Neuron (in vitro differentiated cells): ENCODE data around the gene SH2D5.
A peak's percentile ranks its signal among the peaks of the same experiment; 100 is the strongest.

ENCODE experiments used
- H2AFZ ChIP-seq: one replicate; pipeline ENCODE4 v1.6.1; 2013; ENCODE audit warnings: low read depth, mild to moderate bottlenecking, inconsistent platforms, low read length, moderate library complexity
- H3K27me3 ChIP-seq: one replicate; pipeline ENCODE4 v1.6.1; 2013; ENCODE audit warnings: low read length; ENCODE audit not compliant: insufficient read depth
- H3K36me3 ChIP-seq: one replicate; pipeline ENCODE4 v1.6.1; 2013; ENCODE audit warnings: low read length; ENCODE audit not compliant: insufficient read depth
- H3K4me1 ChIP-seq: one replicate; pipeline ENCODE4 v1.6.1; 2013; ENCODE audit warnings: low read length; ENCODE audit not compliant: insufficient read depth
- H3K4me3 ChIP-seq: 2 replicates; pipeline ENCODE4 v1.5.1; 2013; ENCODE audit warnings: mild to moderate bottlenecking, low read length, moderate library complexity
- H3K9me3 ChIP-seq: one replicate; pipeline ENCODE4 v1.6.1; 2013; ENCODE audit warnings: low read length

SH2D5 gene

DNA sequence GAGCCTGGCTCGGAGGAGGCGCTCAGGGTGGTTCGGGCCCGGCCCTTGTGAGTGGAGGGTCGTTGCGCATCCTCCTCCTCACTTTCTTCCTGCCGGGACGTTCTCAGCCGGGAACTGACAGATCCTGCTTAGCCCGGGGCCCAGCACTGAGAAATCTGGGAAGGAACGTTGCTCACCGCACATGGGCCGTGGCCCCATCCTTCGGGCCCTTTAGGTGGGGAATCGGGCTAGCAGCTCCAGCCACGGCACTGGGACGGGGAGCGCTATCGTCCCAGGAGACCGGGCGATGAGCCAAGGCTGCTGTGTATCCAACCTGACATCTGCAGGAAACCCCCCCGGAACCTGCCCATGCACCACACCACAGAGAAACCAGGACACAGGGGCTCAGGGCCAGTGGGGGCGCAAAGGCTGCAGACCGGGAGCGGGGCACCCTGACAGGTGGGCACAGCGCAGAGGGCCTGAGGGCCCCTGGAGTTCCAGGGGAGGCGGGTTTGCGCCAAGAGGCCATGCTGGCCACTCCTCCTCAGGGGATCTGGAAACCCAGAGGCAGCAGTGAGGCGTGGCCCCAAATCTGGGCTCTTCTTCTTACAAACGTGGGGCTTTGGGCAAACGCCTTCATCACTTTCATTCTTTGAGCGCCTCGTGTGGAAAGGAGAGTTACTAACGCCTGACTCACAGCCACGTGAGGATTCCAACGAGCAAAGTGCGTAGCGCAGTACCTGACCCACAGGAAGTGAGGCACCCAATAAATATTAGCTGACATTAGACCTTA is at the start of gene SH2D5:
Gene SH2D5, minus strand, starts transcription at position 116 of the 772 bp plus-strand sequence. CDS start 4,659 bp downstream, outside the sequence.
- H3K36me3 ChIP-seq = peaks cover 4% of the 10 kb centered on the region
- H2AFZ ChIP-seq = peak within 1 kb of the TSS; percentile 6
- H3K9me3 ChIP-seq = no peaks in the 10 kb centered on the region
- H3K4me1 ChIP-seq = peaks cover 26% of the 10 kb centered on the region
- H3K27me3 ChIP-seq = no peaks in the 10 kb centered on the region
- H3K4me3 ChIP-seq = peak within 1 kb of the TSS; percentile 47

DNA sequence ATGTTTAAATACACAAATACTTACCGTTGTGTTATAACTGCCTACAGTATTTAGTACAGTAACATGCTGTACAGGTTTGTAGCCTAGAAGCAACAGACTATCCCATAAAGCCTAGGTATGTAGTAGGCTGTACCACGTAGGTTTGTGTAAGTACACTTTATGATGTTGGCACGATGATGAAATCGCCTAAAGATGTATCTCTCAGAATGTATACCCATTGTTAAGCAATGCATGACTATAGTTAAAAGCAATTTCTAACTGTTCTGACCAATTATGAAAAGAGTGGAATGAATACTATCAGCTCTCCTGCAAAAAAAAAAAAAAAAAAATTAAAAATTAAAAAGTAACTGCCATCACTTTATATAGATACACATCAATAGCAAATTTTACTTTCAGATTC is 43.2 kb upstream of the SH2D5 start:
- H3K9me3 ChIP-seq = no peaks in the 10 kb centered on the region
- H2AFZ ChIP-seq = no peak overlapping the region
- H3K27me3 ChIP-seq = no peaks in the 10 kb centered on the region
- H3K36me3 ChIP-seq = peaks cover 86% of the 10 kb centered on the region
- H3K4me3 ChIP-seq = no peak overlapping the region
- H3K4me1 ChIP-seq = no peaks in the 10 kb centered on the region

DNA sequence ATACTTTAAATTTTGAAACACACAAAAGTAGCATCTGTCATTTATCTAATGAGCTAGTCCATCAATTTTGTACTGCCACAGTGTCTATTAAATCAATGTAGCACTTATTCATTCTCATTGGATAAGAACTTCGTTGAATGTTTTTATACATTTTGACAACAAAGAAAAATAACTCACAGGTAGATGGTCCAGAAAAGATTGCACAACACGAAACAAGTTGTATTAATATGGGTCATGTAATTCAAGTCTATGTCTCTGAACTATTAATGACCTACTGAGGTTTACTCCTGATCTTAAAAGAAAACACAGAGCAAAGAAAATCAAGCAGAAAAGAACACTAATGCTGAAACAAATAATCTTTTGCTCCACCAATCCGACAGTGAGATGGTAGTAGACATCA is 39.3 kb upstream of the SH2D5 start:
- Histone ChIP-seq H3K9me3 (no peaks in the 10 kb centered on the region), H2AFZ (no peak overlapping the region), H3K4me1 (no peaks in the 10 kb centered on the region), H3K4me3 (no peak overlapping the region), H3K27me3 (no peaks in the 10 kb centered on the region), H3K36me3 (peaks cover 98% of the 10 kb centered on the region)

DNA sequence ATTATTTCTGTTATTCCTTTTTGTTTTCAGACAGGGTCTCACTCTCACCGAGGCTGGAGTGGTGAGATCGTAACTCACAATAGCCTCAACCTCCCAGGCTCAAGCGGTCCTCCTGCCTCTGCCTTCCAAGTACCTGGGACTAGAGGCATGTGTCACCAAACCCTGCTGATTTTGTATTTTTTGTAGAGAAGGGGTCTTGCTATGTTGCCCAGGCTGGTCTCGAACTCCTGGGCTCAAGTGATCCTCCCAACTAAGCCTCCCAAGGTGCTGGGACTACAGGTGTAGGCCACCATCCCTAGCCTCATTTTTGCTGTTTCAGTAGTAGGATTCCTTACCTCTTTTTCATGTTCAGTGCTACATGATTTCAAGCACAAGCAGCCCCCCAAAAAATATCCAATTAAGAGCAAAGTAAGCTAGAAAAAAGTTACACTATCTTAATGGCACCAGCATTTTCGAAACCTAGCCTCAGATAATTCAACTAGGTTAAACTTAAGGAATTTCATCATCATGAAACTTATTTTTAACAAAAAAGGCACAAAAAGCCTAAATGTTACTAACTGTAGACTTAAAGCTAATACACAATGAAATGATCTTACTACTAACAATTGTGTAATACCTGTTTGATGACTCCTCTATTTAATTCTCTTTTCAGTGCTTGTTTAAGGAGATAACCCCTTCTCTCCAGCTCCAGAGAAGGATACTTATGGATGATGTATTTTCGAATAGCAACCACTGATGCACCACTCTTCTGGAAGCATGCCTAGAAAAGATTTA is 38.0 kb upstream of the SH2D5 start:
- H3K9me3 ChIP-seq = no peaks in the 10 kb centered on the region
- H2AFZ ChIP-seq = no peak overlapping the region
- no peaks in the 10 kb centered on the region for H3K27me3 ChIP-seq
- H3K4me1 ChIP-seq = no peaks in the 10 kb centered on the region
- H3K36me3 ChIP-seq = peaks cover 98% of the 10 kb centered on the region
- no peak overlapping the region for H3K4me3 ChIP-seq

DNA sequence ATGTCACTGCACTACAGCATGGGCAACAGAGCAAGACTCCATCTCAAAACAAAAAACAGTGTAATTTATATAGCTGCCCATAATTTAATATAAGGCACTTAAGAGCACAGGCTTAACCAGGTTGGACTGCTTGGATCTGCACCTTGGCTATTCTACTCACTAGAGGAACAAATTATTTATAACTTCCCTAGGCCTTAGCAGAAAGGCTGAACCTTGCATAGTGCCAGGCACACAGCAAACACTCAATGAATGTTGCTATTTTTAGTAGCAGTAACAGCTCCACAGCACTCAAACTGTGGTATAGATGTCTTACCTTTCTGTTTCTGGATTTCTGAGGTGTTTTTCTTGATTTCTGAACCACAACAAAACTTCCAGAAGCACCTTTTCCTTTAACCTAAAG is 34.8 kb upstream of the SH2D5 start:
- Histone ChIP-seq H3K36me3 (peaks cover 99% of the 10 kb centered on the region), H3K4me1 (no peaks in the 10 kb centered on the region), H2AFZ (no peak overlapping the region), H3K27me3 (no peaks in the 10 kb centered on the region), H3K9me3 (no peaks in the 10 kb centered on the region), H3K4me3 (no peak overlapping the region)

DNA sequence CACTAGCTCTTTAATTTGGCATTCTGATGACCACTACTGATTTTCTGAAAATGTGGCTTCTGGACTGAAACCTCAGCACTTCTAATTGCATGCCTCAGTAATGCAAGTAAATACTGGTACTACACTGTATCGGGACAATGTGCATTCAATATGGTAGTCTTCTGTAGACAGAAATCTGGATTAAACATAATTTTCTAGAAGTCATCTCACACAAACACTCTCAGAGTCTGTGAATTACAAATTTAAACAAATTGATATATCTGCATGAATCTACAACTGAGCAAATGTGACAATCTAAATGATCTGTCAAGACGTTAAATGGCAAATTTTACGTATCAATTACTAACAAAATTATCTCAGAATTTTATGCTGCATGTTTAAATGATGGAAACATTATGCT is 30.9 kb upstream of the SH2D5 start:
- no peaks in the 10 kb centered on the region for H3K9me3 ChIP-seq
- H3K4me1 ChIP-seq = no peaks in the 10 kb centered on the region
- H3K27me3 ChIP-seq = no peaks in the 10 kb centered on the region
- H3K36me3 ChIP-seq = peaks cover 94% of the 10 kb centered on the region
- H3K4me3 ChIP-seq = no peak overlapping the region
- H2AFZ ChIP-seq = no peak overlapping the region

DNA sequence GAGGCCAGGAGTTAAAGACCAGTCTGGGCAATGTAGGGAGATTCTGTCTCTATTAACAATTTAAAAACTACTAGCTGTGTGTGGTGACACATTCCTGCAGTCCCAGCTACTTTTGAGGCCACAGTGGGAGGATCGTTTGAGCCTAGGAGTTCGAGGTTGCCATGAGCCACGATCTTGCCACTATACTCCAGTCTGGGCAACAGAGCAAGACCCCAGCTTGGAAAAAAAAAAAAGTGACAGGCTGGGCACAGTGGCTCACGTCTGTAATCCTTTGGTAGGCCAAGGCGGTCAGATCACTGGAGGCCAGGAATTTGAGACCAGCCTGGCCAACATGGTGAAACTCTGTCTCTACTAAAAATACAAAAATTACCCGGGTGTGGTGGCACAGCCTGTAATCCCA is 27.8 kb upstream of the SH2D5 start:
- H3K4me3 ChIP-seq = no peak overlapping the region
- no peak overlapping the region for H2AFZ ChIP-seq
- H3K27me3 ChIP-seq = no peaks in the 10 kb centered on the region
- H3K36me3 ChIP-seq = peaks cover 90% of the 10 kb centered on the region
- H3K9me3 ChIP-seq = no peaks in the 10 kb centered on the region
- no peaks in the 10 kb centered on the region for H3K4me1 ChIP-seq

DNA sequence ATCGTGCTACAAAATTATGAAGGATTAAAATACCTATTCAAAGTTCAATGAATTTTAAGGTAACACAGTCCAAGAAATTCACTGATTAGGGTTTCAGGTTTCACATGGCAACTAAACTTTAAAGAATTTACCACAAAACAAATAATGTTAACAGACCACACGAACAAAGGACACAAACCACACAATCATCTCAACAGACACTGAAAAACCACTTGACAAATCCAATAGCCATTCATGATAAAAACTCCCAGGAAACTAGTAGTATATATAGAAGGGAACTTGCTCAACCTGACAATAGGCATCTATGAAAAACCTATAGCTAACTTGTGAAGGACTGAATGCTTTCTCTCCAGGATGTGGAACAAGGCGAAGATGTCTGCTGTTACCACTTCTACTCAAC is 21.1 kb upstream of the SH2D5 start:
- peaks cover 61% of the 10 kb centered on the region for H3K36me3 ChIP-seq
- H3K9me3 ChIP-seq = no peaks in the 10 kb centered on the region

DNA sequence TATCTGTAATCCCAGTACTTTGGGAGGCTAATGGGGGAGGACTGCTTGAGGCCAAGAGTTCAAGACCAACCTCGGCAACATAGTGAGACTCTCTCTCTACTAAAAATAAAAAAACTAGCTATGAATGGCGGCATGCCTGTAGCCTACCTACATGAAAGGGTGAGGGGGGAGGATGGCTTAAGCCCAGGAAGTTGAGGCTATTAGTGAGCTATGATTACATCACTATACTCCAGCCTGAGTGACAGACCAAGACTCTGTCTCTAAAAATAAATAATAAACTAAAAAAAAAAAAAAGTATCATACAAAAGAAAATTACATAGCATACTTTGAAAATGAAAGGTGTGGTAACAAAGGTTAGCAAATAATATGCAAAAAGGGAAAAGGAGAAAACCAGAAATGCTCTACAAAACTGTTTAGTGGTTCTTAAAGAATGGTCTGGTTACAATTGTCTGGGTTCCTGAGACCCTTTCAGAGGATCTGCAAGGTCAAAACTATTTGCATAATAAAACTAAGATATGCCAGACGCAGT is 19.0 kb upstream of the SH2D5 start:
- Histone ChIP-seq H3K9me3 (no peaks in the 10 kb centered on the region), H3K27me3 (no peaks in the 10 kb centered on the region), H3K4me1 (peaks cover 15% of the 10 kb centered on the region), H3K36me3 (peaks cover 65% of the 10 kb centered on the region), H2AFZ (no peak overlapping the region), H3K4me3 (no peak overlapping the region)

More for the DNA sequence above, 21.1 kb upstream of the SH2D5 start:
- Histone ChIP-seq H3K4me1 (peaks cover 15% of the 10 kb centered on the region), H3K27me3 (no peaks in the 10 kb centered on the region), H2AFZ (no peak overlapping the region), H3K4me3 (no peak overlapping the region)

DNA sequence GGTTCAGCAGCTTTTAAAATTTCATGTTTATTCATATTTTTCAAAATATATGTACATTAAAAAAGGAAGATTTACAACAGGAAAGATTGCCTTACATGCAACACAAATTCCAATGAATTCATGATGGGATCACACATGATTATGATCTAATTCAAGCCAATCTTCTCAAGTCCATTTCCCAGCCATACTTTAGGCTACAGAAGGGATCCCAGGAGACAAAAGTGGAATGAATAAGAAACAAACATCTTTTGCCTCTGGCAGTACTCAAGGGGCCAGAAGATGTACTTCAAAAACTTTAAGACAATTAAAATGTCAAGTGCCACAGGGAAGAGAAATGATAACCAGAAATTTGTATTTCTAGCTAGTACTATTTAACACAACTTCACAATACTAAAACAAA is 10.2 kb upstream of the SH2D5 start:
- Histone ChIP-seq H2AFZ (no peak overlapping the region), H3K36me3 (peaks cover 83% of the 10 kb centered on the region)

DNA sequence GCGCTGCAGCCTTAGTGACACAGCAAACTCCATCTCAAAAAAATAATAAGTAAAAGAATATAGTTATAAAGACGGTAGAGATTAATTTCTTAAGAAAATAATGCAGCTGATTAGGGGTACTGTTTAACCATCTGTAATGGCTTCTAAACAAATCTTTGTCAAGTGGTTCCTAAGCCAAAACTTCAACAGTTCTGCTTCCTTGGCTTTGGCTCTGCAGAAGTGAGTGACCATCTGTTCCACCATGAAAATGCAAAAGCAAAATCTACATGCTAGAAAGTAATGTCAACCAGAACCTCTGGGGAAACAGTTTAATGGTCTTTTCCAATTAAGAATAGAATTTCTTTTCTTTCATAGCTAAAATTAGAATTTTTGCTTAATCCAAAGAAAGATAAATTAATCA is 8.3 kb upstream of the SH2D5 start:
- Histone ChIP-seq H3K9me3 (no peaks in the 10 kb centered on the region), H3K27me3 (no peaks in the 10 kb centered on the region), H3K4me3 (no peak overlapping the region), H3K4me1 (no peaks in the 10 kb centered on the region), H2AFZ (no peak overlapping the region), H3K36me3 (peaks cover 68% of the 10 kb centered on the region)

More for the DNA sequence above, 10.2 kb upstream of the SH2D5 start:
- Histone ChIP-seq H3K27me3 (no peaks in the 10 kb centered on the region), H3K9me3 (no peaks in the 10 kb centered on the region), H3K4me1 (no peaks in the 10 kb centered on the region), H3K4me3 (no peak overlapping the region)

DNA sequence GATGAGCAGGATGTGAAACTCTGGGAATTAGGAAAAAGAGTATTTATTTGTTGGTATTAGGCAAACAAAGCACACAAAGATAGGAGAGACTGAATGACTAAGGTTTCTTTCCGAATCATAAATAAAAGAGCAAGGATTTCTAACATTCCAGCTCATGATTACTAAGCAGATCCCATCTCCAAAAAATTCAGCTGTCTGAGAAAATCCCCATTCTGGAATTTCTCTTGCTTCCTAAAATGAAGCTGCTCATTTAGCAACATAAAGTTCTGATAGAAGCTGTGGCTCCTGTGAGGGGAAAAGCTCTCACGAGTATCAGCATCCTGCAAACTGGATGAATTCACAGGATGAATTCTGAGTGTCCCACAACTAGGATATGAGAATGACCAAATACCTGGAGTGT is 6.7 kb upstream of the SH2D5 start:
- H2AFZ ChIP-seq = no peak overlapping the region
- no peaks in the 10 kb centered on the region for H3K27me3 ChIP-seq
- no peaks in the 10 kb centered on the region for H3K4me1 ChIP-seq
- H3K36me3 ChIP-seq = peaks cover 52% of the 10 kb centered on the region
- H3K4me3 ChIP-seq = no peak overlapping the region
- no peaks in the 10 kb centered on the region for H3K9me3 ChIP-seq

DNA sequence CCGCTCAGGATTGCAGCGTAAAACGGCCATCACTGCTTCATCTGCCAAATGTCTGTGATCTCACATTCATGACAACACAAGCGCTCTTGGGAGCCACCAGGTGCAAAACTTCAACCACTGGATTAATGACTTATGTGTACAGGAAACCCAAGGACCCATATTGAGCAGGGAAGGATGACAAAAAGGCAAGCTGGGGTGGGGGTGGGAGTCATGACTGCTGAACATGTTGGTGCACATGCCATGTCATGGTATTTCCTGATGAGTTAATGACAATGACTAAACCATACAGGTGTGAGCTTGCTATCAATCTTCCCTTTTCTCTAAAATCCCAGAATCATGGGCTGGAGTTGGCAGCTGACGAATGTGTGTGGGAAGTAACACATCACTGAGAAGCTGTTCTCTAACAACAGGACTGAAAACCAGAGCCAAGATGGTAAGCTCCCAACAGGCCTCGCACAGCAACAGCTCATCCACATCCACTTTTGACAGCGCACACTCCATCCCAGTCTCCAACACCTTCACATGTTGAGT is 3.1 kb upstream of the SH2D5 start:
- H3K4me1 ChIP-seq = peaks cover 13% of the 10 kb centered on the region
- no peaks in the 10 kb centered on the region for H3K27me3 ChIP-seq
- H3K9me3 ChIP-seq = no peaks in the 10 kb centered on the region
- H3K4me3 ChIP-seq = no peak overlapping the region
- H2AFZ ChIP-seq = no peak overlapping the region
- peaks cover 18% of the 10 kb centered on the region for H3K36me3 ChIP-seq
